NCI-H128 (cell line): Measurements from ENCODE around the gene HSPH1.
A peak's percentile ranks its signal among the peaks of the same experiment; 100 is the strongest.

Source experiments
- DNase-seq: peaks from one replicate; lab custom pipeline; 2025; ENCODE audit not compliant: unreplicated experiment; lab: John Stamatoyannopoulos, UW

The HSPH1 gene

GRCh38 chr13:31133621-31134020 lies 28.1 kb downstream of the HSPH1 start:
- no peak for DNase-seq

DNA sequence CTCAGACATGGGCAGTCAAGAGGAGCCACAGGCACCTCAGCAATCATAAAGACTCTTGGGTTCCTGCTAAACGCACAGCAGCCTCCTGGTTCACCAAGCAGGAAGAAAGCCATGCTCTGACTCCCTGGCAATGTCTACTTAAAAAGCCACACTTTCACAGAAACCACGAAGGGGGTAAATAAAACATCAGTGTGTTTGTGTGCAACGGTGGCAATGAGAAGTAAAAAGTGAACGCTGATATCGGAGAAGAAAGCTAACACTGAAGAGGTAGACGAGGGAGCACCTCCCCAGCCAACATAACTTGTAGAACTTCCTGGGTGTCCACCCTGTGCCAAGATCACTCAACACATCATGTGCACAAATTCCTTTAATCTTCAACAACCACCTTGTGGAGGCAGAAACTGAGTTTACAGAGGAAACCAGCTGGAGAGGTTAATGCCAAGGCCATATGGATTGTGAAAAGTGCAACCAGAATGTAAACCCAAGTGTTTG lies 30.2 kb downstream of the HSPH1 start:
- DNase-seq: no peak

GRCh38 chr13:31129419-31129818 lies 32.3 kb downstream of the HSPH1 start:
- no peak for DNase-seq

- DNase-seq: no peak
Measured at GRCh38 chr13:31124204-31124603, 37.5 kb downstream of the HSPH1 start.

DNA sequence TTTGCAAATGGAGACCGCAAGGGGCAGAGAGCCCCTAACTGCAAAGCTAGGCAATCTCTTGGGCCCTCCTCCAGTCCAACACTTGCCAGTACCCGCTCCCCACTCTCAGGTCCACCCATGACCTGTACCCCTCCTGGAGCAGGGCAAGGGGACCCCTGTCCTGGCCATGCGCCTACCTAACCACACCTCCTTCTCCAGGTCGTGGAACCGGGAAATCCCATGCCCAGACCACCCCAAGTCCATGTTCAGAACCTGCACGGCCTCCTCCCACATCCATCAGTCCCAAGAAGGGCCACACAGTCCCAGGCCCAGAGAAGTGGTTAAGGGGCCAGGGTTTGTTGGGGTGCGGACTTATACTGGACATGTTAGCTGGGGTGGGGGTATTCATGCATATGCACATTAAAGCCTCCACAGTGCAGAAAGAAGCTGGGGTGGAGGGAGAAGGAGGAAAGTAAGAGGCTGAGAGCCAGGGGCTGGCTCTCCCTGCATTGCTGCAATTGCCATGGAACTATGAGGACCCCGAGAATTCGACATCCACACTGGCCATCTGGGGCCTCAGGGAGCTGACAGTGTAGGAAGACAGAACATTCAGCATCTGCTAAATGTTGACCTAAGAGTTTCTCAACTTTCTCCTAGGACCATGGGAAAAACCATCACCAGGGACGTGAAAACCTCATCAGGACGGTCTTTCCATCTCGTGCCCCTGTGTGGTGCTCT lies 39.0 kb downstream of the HSPH1 start:
- DNase-seq: no peak

DNA sequence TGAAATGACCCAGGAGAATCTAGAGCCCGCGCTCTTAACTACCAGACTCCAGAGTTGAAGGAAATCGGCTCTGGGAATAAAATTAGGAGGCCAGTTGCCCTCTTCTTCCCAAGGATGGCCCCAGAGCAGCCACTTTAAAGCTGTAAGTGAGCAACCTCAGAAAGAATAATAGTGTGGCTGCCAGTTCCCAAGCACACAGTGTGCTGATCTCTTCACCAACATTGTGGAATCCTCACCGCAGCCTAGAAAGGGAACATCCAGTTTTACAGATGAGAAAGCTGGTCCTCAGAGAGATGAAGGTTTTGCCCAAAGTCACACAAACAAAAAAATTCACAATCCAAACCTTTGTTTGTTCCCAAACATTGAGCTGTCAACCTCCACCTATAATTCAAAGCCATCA lies 39.6 kb downstream of the HSPH1 start:
- DNase-seq: no peak

DNA sequence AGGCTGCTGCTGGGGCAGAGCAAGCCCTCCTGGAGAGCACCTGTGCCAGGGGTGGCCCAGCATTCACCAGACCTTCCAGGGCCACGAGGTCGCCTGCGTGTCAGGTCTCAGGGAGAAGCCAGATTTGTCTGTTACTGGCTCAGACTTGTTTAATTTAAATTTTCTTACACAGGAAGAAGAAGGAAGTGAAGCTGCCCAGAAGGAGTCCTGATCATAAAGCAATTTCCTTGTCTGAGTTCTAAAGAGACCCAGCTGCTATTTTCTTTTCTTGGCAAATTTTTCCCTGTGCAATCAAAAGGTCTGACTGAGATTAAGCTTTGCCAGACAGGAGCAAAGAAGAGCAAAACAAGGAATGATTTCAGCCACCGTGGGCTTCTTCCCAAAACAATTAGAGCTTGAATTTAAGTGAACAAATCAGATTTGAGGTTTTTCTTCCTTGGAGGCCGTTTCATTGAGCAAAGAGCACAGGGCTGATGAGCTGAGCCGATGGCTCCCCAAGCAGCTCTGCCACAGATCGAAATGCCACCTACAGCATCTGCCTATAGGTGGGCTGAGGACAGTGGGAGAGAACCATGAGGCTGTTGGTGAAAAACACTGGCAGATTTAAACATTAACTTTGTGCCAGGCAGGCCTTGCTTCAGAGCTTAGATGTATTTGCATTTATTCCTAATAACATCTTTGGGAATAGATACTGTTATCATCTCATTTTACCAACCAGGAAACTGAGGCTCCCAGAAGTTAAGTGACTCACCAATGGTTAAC lies 40.1 kb downstream of the HSPH1 start:
- DNase-seq: no peak

GRCh38 chr13:31119966-31120700 lies 41.6 kb downstream of the HSPH1 start:
- peak; percentile 42 for DNase-seq

- no peak for DNase-seq
Measured at GRCh38 chr13:31119526-31119925, 42.2 kb downstream of the HSPH1 start.

- DNase-seq: no peak
Measured at GRCh38 chr13:31116224-31116623, 45.5 kb downstream of the HSPH1 start.

DNA sequence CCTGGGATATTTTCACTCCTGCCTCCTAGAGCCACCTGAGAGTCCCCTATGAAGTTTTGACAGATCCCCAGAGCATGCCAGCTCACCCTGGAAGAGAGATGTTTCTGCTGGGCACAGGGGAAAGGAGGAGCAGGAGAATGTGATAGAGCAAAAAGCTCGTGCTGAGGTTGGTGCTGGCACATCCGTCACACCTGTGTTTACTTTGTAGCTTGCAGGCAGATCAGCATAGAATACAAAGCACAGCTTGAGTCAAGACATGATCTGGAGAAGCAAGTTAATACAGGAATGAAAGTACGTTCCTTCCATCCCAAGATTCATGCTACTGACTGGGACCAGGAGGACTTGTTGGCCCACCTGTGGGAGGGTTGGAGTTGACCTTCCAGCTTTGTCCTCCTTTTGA lies 46.1 kb downstream of the HSPH1 start:
- no peak for DNase-seq

DNA sequence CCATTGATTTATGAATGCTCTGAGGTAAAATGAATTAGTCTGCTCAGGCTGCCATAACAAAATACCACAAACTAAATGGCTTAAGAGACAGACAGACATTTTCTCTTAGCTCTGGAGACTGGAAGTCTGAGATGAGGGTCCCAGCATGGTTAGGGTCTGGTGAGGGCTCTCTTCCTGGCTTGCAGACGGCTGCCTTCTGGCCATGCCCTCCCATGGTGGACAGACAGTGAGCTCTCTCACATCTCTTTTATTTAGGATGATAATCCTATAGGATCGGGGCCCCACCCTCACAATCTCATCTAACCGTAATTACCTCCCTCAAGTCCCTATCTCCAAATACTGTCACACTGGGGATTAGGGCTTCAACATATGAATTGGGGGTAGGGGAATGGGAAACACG lies 47.1 kb downstream of the HSPH1 start:
- no peak for DNase-seq

DNA sequence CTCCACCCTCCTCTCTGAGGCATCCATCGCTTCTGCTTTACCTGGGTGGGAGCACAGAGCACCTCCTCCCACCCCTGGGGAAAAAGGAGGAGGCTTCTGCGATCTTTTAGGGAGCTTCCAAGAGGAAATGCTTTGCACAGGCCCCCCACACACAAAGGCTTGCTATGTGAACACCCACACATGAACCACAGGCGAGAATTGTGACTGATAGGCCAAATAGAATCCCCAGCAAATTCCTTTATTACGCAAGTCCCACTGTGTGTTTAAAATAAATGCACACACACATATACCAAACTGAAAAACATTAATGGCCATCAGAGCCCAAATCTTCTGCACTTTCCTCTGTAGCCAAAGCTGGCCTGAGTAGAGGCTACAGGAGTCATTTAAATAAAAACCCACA lies 50.6 kb downstream of the HSPH1 start:
- no peak for DNase-seq

GRCh38 chr13:31110617-31111016 lies 51.1 kb downstream of the HSPH1 start:
- DNase-seq: no peak

DNA sequence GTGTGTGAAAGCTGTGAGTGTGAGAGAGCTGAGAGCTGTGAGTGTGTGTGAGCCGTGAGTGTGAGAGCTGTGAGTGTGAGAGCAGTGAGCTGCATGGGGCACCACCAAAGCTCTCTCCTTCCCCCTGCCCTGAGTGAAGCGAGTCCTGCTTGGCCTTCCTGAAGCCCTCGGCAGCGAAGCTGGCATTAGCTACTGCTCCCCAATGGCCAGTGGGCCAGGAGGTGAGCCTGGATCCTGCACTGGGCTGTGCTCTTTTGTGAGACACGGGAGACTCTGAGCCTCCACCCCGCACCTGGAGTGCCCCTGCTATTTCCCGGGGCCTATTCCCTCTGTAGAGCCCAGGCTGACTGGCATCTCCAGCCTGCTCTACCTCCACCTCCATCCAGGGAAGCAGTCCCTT lies 51.5 kb downstream of the HSPH1 start:
- no peak for DNase-seq

GRCh38 chr13:31107109-31107508 lies 54.6 kb downstream of the HSPH1 start:
- no peak for DNase-seq

DNA sequence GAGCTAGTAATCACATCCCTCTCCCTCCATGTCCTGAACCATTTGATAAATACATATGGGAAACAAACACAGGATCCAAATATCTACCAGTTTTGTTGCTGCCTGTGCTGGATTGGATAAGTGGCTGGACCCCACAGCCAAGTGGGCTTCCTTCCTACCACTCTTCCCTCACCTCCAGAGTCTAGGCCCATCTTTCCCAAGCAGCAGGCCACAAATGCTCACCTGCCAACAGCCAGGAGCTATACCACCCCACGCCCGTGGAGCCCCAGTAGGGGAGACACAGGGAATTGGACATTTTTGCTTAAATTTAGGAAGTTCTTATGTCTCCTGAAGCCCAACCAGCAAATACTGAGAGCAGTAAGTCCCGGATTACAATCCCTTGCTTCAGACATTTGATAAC lies 55.8 kb downstream of the HSPH1 start:
- DNase-seq: no peak

DNA sequence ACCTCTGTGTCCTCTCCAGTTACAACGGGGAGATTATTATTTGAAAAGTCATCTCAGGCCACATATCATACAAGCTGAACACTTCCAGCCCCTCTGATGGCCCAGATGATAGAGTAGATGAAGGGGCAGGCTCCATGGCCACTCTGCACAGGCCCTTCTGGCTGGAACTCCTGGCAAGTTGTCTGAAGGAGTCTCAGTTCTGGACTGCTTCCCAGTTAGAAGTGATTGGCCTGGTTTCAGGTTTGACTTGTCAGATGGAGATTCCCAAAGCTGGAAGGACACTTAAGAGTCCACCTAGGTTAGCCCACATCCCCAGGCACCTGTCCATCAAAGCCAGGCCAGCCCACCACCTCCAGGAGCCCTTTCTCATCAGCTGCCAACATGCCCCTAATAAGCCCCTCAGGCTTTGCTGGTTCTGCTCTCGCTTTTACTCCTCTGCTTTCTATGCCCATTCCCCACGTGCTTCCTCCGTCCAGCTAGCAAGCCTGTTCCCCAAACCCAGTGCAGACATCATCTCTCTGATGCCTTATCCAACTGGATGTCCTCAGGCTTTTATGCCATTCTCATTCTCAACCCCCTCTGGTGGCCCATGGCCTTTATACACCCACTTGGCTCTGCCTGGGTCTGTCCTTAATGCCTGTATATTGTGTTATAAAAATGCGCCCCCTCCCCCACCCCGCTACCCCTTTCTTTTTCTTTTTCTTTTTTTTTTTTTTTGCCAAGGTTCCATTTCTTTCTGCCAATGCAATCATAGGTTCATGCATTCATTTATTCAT lies 56.5 kb downstream of the HSPH1 start:
- DNase-seq: no peak

- DNase-seq: no peak
Measured at GRCh38 chr13:31102905-31103304, 58.8 kb downstream of the HSPH1 start.

DNA sequence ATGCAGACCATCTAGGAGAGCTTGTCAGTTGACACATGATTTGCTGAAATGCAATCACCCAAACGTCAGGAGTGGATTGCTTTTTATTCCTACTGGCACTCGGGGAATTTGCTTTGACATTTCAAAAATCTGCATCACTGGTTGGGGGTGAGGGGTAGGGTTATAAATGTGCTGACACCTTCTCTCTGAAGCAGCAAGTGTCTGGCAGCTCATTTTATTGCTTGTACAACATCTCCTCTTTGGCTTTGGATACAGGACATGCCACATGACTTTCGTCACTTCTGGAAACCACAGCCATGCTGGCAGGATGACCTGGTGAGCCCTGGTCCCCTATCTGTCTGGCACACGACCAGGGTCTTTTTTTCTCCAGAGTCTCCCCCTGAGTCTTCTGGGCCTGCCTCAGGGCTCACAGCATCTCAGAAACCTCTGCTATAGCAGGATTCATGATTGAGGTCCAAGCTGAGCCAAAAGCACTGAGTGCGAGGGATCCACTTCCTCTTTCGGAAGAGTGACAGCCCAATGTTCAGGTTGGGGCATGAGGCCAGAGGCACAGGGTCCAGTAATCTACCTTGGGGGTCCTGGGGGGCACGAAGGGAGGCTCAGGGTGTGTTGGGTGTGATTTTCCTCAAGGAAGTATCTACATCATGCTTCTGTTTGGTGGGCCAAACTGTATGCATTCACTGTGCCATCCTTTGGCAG lies 60.1 kb downstream of the HSPH1 start:
- no peak for DNase-seq
